ENCODE results near the gene METAP2.

METAP2 gene

GRCh38 chr12:95516757-95517156, 42.8 kb downstream of the METAP2 start:
- no peak for DNase-seq

GRCh38 chr12:95517246-95517645, 43.3 kb downstream of the METAP2 start:
- no peak for DNase-seq

GRCh38 chr12:95518944-95519343, 45.0 kb downstream of the METAP2 start:
- no peak for DNase-seq

DNA sequence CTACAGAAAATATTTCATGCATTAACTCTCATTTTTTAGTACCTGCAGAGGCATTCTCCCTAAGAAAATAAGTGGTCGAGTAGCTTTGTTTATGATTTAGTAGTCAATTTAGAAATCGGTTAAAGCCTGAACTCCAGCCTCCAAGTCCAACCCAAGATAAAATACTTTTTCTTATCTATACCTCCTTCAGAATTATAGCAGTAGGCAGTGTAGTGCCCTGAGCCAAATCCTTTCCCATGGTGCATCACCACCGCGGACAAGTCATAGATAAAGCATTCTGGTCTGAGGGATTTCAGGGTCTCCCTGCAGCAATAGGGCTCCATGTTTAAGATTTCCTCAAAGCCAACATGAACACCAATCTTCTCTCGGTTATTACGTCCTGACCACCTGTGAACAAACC, 46.9 kb downstream of the METAP2 start:
- no peak for DNase-seq

- DNase-seq, result no peak
Measured at GRCh38 chr12:95522692-95523091, 48.7 kb downstream of the METAP2 start.

DNA sequence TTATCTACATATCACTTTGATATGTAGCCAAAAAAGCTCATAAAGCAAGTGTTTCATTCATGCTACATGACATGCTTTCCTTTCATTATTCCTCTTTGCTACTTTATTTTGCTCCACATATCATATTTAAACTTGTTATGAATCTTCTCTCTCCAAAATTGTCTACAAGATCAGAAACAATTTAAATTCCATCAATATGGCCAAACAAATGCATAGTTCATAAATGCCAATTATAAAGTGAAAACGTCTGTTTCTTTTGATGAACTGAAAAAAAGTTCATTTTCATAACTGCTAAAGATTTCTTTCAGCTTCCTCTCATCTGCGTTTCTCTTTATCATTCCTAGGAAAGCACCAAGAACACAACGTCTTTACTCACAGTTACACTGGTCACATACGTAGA, 54.5 kb downstream of the METAP2 start:
- DNase-seq, result no peak

DNA sequence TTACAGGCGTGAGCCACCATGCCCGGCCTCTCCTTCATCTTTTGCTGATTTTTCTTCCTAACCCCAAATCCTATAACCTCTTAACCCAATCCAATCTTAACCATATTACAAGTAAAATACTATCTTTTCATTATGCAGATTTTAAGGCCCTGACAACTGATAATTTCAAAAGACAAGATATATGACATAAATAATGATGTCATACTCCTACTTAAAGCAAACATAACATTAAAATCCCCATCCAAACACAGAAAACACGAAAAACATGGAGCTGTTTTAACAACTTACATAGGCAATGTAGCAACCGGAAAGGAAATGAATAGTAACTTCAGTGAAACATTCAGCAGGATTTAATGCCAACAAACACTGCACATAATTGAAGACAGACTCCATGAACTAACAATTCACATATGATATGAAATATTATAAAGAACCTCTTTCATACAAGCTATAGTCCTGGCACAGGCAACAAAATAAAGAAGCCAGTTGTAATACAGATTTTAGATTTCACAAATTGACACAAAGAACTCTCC, 55.8 kb downstream of the METAP2 start:
- DNase-seq, result no peak

GRCh38 chr12:95532851-95533250, 58.9 kb downstream of the METAP2 start:
- DNase-seq, result no peak

GRCh38 chr12:95533985-95534384, 60.0 kb downstream of the METAP2 start:
- DNase-seq, result no peak

DNA sequence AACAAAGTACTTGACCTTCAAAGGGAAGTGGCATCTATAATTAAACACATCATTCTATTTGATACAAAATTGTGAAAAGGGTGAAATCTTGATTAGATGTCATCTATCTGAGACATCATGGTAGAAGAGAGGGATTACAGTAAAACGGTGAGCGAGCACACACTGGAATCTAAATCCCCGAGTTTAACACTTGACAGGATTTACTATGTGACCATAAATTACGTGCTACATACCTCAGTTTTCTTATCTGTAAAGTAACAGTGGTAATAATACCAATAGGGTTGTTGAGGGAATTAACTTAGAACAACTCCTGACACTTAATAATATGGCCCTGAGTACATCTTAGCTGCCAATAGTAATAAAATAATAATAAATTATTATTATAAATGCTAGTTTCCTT, 64.1 kb downstream of the METAP2 start:
- DNase-seq, result no peak

DNA sequence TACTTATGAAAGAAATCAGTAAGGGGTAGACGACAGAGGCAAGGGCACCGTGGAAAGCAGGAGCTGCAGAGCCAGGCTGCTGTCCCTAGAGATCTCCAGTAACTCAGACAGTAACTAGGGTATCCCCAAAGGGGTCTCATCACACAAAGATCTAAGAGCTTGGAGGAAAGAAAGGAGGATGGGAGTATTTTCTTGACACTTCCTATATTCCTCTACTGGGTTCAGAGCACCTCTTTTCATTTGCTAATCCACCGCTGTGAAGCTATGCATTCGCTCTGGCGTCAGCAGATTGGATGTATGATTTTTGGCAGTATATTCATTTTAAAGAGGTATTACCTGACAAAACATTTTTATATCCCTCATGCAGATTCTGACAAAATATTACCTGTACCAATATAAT, 64.7 kb downstream of the METAP2 start:
- DNase-seq, result no peak

GRCh38 chr12:95541436-95541835, 67.5 kb downstream of the METAP2 start:
- no peak for DNase-seq

GRCh38 chr12:95543305-95543704, 69.4 kb downstream of the METAP2 start:
- no peak for DNase-seq

GRCh38 chr12:95544756-95545155, 70.8 kb downstream of the METAP2 start:
- DNase-seq, result no peak

GRCh38 chr12:95545303-95545702, 71.4 kb downstream of the METAP2 start:
- no peak for DNase-seq

GRCh38 chr12:95545731-95546490, 72.0 kb downstream of the METAP2 start:
- DNase-seq, result no peak

DNA sequence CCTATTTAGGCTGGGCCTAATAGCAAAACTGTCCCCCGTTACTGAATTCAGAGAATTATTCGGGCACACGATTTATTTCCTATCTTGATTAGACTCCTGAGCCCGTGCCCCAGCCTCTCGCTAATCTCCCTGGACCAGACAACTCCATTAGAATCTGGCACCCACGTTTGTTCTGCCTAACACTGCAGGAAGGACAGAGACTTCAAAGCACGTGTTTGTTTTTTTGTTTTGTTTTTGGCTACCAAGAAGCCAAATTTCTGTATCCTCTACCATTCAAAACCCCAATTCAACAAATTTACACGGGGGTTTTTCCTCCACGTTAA, 72.5 kb downstream of the METAP2 start:
- DNase-seq, result no peak

DNA sequence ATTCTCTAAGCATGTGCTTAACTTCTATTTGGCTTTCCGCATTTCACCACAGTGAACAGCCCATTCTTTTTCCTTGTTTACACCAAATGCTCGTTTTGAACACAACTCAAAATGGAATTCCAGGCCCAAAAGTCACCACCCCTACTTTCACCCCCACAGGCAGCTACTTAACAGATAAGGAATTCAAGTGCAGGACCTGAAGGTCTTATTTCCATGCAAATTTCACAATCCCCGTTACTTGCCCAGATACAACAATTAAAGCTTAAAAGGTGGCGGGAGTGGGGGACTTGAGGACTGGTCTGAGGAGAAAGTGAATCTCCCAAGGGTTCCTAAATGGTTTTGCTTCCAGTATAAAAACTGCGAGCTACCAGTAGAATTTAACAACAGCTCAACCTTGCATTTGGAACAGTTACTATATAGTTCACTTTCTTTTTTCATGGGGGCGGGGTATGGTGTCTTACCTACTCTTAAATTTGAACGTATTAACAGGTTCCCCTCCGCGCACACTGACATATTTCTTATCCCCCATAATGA, 73.6 kb downstream of the METAP2 start:
- DNase-seq, result no peak

DNA sequence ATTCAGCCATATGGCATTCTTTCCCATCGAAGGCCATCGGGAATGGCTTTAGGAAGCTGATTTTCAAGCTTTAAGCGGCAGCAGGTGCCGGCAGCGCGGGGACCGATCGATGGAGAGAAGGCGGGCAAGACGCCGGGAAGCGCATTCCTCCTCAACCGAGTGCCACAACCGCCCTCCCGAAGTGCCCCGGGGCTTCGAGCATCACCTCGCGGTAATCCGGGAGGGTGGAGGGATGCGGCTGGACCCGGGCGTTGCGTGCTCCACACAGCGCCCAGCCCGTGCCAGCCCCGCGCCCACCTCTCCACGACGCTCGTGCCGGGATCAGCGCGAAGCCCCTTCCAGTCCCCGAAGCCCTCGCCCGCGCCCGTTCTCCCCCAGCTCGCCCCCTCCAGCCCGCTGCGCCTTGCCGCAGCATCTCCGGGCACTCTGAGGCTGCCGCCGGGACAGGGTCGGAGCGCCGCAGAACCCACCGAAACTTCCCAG, 74.1 kb downstream of the METAP2 start:
- peak; percentile 38 for DNase-seq

DNA sequence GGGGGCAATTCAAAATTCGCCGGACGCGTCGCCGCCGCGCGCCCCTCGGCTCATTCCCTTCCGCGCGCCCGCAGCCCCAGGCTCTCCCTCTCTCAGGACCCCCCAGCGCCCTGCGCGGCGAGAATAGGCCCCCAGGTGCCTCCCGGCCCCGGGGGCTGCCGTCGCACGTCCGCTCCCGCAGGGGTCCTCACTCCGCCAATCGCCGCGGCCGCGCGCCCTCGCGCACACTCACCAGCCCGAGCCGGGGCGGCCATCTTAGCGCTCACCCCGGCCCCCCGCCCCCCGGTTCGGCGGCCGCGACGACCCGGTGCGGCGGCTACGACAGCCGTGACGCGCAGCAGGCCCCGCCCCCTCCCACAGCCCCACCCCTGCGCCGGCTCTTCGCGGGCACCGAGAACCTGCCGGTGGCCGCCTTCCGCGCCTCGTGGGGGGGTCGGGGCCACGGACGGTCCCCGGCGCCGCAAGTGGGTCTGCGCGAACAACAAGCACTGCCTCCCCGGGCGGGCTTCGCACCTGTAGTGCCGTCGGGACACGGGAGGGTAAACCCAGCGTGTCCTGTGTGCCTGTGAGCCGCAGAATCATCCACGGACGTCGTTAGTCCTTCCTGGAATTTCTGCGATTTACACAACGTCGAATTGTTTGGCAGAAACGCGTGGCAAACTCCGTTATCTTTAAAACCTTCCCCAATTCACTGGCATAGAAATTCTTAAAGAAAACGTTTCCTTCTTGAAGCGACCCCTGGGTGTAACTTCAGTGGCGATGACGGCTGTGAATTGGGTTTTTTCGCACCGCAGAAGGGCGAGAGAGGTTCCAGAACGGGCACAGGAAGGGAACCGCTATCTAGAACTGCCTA, 74.8 kb downstream of the METAP2 start:
- peak; percentile 57 for DNase-seq

- no peak for DNase-seq
Measured at GRCh38 chr12:95549392-95550084, 75.6 kb downstream of the METAP2 start.

GRCh38 chr12:95551305-95551704, 77.4 kb downstream of the METAP2 start, which contains the start of gene USP44:
USP44 (minus strand) TSS chr12:95551476; CDS start chr12:95534256, 17,220 bp downstream.
- DNase-seq, result no peak

DNA sequence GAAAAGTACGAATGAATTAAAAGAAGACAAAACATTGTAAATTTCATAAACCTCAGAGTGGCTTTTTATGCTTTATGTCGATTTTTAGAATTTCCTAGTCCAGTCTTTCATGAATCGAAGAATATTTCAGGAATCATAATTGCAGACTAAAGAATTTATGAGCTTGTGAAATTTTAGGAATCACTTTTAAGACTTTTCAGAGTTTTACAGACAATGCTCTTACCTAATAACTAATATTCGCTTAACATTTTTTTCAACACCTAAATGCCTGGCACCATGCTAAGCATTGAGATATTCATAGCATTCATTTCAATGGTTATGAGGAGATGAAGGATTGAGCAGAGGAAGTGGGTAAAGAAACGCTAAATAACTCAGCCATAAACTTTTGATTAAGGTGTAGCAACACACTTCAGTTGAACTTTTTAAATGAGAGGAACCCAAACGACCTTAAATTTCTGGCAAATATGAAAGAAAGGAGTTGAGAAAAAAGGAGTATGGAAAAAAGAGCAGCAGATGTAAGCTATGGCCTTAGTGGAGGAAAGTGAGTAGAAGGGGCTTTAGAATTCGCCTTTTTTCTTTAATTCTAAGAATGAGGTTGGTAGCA, 78.1 kb downstream of the METAP2 start:
- DNase-seq, result no peak
